Renal pelvis (tissue), 4 donors: ENCODE results near the gene MAPT. TPM values are rescaled to one million over a fixed set of nuclear protein-coding genes. Genes with fewer than 3 reads are reported as not detected.
"Not testable (repeated sequence)": the region's sequence is repeated elsewhere in the genome, so short reads cannot be mapped to it uniquely, and the experiment has no call there.

Experiments
- DNase-seq: peaks from one replicate; pipeline ENCODE4 v3.0.0-alpha.2; 2013
- polyA plus RNA-seq, 3 donors: library from polyadenylated mRNA; unstranded; fragments of 120-200 nt; gene quantifications; one replicate each; pipeline ENCODE4 v1.2.1, GENCODE V29; 2013; ENCODE audit not compliant: insufficient read length in 3 of 3

The MAPT gene
- polyA plus RNA-seq, 3 donors = 6.9 to 9.4 (median 8.4) TPM

- no peak for DNase-seq
These were observed 97.0 kb downstream of the MAPT start for GRCh38 chr17:45991341-45991740.

- no peak for DNase-seq
These were observed 97.8 kb downstream of the MAPT start for GRCh38 chr17:45992175-45992574.

- no peak for DNase-seq
These were observed 98.5 kb downstream of the MAPT start for GRCh38 chr17:45992904-45993303.

DNA sequence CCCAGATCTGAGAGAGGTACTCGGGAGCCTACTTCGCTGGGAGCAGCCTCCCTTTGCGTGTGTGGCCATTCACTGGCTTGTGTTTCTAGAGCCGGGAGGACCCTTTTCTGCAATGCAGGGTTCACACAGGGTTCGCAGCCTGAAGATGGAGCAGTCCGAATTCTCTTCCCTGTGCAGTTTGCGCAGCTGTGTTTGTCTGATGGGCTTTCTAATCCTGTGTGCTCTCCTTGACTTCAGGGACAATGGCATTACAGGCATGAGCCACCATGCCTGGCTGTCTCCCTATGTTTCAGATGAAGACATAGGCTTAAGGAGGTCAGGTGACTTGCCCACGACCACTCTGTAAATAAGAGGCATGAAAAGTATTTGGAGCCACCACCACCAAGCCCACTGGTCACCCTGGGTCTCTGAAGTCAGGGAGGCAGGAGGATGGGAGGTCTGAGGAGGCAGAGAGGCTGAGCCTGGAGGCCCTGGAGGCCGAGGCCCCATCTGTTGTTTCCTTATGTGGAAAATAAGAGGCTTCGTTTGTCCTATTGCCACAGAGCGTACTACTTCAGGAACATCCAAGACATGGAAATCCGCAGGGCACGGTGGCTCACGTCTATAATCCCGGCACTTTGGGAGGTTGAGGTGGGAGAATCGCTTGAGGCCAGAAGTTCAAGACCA lies 99.7 kb downstream of the MAPT start:
- DNase-seq = no peak

- no peak for DNase-seq
These were observed 100.6 kb downstream of the MAPT start for GRCh38 chr17:45994987-45995386.

- DNase-seq = no peak
These were observed 101.4 kb downstream of the MAPT start for GRCh38 chr17:45995627-45996270.

DNA sequence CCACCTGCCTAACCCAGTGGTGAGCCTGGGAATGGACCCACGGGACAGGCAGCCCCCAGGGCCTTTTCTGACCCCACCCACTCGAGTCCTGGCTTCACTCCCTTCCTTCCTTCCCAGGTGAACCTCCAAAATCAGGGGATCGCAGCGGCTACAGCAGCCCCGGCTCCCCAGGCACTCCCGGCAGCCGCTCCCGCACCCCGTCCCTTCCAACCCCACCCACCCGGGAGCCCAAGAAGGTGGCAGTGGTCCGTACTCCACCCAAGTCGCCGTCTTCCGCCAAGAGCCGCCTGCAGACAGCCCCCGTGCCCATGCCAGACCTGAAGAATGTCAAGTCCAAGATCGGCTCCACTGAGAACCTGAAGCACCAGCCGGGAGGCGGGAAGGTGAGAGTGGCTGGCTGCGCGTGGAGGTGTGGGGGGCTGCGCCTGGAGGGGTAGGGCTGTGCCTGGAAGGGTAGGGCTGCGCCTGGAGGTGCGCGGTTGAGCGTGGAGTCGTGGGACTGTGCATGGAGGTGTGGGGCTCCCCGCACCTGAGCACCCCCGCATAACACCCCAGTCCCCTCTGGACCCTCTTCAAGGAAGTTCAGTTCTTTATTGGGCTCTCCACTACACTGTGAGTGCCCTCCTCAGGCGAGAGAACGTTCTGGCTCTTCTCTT lies 102.1 kb downstream of the MAPT start:
- no peak for DNase-seq

- DNase-seq = no peak
These were observed 102.8 kb downstream of the MAPT start for GRCh38 chr17:45997166-45997565.

GRCh38 chr17:45997624-45998023 lies 103.3 kb downstream of the MAPT start:
- no peak for DNase-seq

DNA sequence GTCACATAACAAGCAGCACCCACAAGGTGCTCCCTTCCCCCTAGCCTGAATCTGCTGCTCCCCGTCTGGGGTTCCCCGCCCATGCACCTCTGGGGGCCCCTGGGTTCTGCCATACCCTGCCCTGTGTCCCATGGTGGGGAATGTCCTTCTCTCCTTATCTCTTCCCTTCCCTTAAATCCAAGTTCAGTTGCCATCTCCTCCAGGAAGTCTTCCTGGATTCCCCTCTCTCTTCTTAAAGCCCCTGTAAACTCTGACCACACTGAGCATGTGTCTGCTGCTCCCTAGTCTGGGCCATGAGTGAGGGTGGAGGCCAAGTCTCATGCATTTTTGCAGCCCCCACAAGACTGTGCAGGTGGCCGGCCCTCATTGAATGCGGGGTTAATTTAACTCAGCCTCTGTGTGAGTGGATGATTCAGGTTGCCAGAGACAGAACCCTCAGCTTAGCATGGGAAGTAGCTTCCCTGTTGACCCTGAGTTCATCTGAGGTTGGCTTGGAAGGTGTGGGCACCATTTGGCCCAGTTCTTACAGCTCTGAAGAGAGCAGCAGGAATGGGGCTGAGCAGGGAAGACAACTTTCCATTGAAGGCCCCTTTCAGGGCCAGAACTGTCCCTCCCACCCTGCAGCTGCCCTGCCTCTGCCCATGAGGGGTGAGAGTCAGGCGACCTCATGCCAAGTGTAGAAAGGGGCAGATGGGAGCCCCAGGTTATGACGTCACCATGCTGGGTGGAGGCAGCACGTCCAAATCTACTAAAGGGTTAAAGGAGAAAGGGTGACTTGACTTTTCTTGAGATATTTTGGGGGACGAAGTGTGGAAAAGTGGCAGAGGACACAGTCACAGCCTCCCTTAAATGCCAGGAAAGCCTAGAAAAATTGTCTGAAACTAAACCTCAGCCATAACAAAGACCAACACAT lies 104.9 kb downstream of the MAPT start, which contains the start of gene STH:
Gene STH, plus strand, starts transcription at position 264 of the 913 bp plus-strand sequence. Its CDS starts 30 bp downstream, at position 294.
- no peak for DNase-seq

GRCh38 chr17:45999900-46000290 lies 105.5 kb downstream of the MAPT start:
- DNase-seq = no peak

DNA sequence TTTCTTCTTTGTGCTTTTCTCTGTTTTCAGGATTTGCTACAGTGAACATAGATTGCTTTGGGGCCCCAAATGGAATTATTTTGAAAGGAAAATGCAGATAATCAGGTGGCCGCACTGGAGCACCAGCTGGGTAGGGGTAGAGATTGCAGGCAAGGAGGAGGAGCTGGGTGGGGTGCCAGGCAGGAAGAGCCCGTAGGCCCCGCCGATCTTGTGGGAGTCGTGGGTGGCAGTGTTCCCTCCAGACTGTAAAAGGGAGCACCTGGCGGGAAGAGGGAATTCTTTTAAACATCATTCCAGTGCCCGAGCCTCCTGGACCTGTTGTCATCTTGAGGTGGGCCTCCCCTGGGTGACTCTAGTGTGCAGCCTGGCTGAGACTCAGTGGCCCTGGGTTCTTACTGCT lies 105.9 kb downstream of the MAPT start:
- no peak for DNase-seq

GRCh38 chr17:46000757-46001156 lies 106.4 kb downstream of the MAPT start:
- DNase-seq = no peak

DNA sequence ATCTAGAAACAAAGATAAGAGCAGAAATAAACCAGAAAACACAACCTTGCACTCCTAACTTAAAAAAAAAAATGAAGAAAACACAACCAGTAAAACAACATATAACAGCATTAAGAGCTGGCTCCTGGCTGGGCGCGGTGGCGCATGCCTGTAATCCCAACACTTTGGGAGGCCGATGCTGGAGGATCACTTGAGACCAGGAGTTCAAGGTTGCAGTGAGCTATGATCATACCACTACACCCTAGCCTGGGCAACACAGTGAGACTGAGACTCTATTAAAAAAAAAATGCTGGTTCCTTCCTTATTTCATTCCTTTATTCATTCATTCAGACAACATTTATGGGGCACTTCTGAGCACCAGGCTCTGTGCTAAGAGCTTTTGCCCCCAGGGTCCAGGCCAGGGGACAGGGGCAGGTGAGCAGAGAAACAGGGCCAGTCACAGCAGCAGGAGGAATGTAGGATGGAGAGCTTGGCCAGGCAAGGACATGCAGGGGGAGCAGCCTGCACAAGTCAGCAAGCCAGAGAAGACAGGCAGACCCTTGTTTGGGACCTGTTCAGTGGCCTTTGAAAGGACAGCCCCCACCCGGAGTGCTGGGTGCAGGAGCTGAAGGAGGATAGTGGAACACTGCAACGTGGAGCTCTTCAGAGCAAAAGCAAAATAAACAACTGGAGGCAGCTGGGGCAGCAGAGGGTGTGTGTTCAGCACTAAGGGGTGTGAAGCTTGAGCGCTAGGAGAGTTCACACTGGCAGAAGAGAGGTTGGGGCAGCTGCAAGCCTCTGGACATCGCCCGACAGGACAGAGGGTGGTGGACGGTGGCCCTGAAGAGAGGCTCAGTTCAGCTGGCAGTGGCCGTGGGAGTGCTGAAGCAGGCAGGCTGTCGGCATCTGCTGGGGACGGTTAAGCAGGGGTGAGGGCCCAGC lies 107.3 kb downstream of the MAPT start:
- DNase-seq = no peak

DNA sequence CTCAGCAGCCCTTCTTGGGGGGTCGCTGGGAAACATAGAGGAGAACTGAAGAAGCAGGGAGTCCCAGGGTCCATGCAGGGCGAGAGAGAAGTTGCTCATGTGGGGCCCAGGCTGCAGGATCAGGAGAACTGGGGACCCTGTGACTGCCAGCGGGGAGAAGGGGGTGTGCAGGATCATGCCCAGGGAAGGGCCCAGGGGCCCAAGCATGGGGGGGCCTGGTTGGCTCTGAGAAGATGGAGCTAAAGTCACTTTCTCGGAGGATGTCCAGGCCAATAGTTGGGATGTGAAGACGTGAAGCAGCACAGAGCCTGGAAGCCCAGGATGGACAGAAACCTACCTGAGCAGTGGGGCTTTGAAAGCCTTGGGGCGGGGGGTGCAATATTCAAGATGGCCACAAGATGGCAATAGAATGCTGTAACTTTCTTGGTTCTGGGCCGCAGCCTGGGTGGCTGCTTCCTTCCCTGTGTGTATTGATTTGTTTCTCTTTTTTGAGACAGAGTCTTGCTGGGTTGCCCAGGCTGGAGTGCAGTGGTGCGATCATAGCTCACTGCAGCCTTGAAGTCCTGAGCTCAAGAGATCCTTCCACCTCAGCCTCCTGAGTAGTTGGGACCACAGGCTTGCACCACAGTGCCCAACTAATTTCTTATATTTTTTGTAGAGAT lies 108.1 kb downstream of the MAPT start:
- DNase-seq = peak; percentile 58

DNA sequence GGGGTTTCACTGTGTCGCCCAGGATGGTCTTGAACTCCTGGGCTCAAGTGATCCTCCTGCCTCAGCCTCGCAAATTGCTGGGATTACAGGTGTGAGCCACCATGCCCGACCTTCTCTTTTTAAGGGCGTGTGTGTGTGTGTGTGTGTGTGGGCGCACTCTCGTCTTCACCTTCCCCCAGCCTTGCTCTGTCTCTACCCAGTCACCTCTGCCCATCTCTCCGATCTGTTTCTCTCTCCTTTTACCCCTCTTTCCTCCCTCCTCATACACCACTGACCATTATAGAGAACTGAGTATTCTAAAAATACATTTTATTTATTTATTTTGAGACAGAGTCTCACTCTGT lies 108.6 kb downstream of the MAPT start:
- DNase-seq = no peak

DNA sequence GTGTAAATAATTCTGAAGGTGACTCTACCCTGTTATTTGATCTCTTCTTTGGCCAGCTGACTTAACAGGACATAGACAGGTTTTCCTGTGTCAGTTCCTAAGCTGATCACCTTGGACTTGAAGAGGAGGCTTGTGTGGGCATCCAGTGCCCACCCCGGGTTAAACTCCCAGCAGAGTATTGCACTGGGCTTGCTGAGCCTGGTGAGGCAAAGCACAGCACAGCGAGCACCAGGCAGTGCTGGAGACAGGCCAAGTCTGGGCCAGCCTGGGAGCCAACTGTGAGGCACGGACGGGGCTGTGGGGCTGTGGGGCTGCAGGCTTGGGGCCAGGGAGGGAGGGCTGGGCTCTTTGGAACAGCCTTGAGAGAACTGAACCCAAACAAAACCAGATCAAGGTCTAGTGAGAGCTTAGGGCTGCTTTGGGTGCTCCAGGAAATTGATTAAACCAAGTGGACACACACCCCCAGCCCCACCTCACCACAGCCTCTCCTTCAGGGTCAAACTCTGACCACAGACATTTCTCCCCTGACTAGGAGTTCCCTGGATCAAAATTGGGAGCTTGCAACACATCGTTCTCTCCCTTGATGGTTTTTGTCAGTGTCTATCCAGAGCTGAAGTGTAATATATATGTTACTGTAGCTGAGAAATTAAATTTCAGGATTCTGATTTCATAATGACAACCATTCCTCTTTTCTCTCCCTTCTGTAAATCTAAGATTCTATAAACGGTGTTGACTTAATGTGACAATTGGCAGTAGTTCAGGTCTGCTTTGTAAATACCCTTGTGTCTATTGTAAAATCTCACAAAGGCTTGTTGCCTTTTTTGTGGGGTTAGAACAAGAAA lies 109.8 kb downstream of the MAPT start:
- no peak for DNase-seq

- not testable (repeated sequence) for DNase-seq
These were observed 111.7 kb downstream of the MAPT start for GRCh38 chr17:46006082-46006481.

GRCh38 chr17:46007461-46007965 lies 113.2 kb downstream of the MAPT start:
- no peak for DNase-seq
